Stomach (tissue), 9 donors: ENCODE measurements around the gene KRTDAP. TPM values are rescaled to one million over a fixed set of nuclear protein-coding genes. Genes with fewer than 3 reads are reported as not detected.
A peak's percentile ranks its signal among the peaks of the same experiment; 100 is the strongest.

ENCODE experiments used
- DNase-seq, 2 donors: peaks; one replicate each; pipeline versions ENCODE4 v3.0.0 to v3.0.0-alpha.2; 2013 to 2019
- H3K27ac ChIP-seq, 5 donors: fragments of 200-600 bp in 4 of 5; sonication (generic) in 4 of 5; one replicate each; pipeline ENCODE4 v1.5.1; 2013 to 2019; ENCODE audit warnings: mild to moderate bottlenecking in 1 of 5, moderate library complexity in 1 of 5
- H3K27me3 ChIP-seq, 3 donors: fragments of 200-600 bp; sonication (generic); one replicate each; pipeline ENCODE4 v1.5.1; 2017 to 2019; ENCODE audit warnings: mixed run types in 1 of 3
- H3K36me3 ChIP-seq, 4 donors: fragments of 200-600 bp; sonication (generic); 1 replicate in 3 of 4; 2 replicates in 1 of 4; pipeline ENCODE4 v1.5.1; 2016 to 2019
- H3K4me1 ChIP-seq, 4 donors: fragments of 200-600 bp; sonication (generic); one replicate each; pipeline ENCODE4 v1.5.1; 2016 to 2019
- H3K4me3 ChIP-seq, 4 donors: fragments of 200-600 bp; sonication (generic) in 3 of 4; one replicate each; pipeline ENCODE4 v1.5.1; 2016 to 2019; ENCODE audit warnings: mild to moderate bottlenecking in 1 of 4
- H3K9me3 ChIP-seq, 4 donors: fragments of 200-600 bp; sonication (generic); one replicate each; pipeline ENCODE4 v1.5.1; 2016 to 2019
- EP300 ChIP-seq: sonication (generic); formaldehyde crosslinking; IDR thresholded peaks from one replicate; pipeline ENCODE4 v1.6.1; 2017; ENCODE audit warnings: antibody characterized with exemption
- POLR2A ChIP-seq, 4 donors: fragments of 450-650 bp; IDR thresholded peaks; one replicate each; pipeline ENCODE4 v1.6.1; 2016; ENCODE audit warnings: antibody characterized with exemption in 4 of 4, control low read depth in 2 of 4, mild to moderate bottlenecking in 1 of 4, moderate library complexity in 1 of 4
- POLR2AphosphoS5 ChIP-seq, 3 donors: sonication (generic); formaldehyde crosslinking; IDR thresholded peaks; one replicate each; pipeline ENCODE4 v1.6.1; 2016; ENCODE audit warnings: antibody characterized with exemption in 3 of 3
- WGBS, 5 donors: extraction: QIAGEN DNeasy Blood & Tissue Kit in 3 of 5; methylation state at CpG; one replicate each; pipeline versions ENCODE4 v1.1.5 to v1.1.7; 2013 to 2018; 5-methylcytosine and 5-hydroxymethylcytosine counted together
- intact Hi-C: fragments of 100-400 bp; cut with DNase I; formaldehyde crosslinking; loops from one replicate; pipeline ENCODE4 v1.15.1; 2023; ENCODE audit warnings: low total_unique reads
- polyA plus RNA-seq, 3 donors: library from polyadenylated mRNA; stranded (reverse); fragments of 200-250 nt; gene quantifications; one replicate each; pipeline ENCODE4 v1.2.3, GENCODE V29; 2013
- total RNA-seq, 5 donors: library from RNA; depleted of rRNA; stranded (reverse); fragments of >200 nt; gene quantifications; one replicate each; pipeline versions ENCODE4 v1.1.0 to v1.2.3, GENCODE V29; 2014 to 2016
- TF ChIP-seq, protein P1 (sequence below), 7 experiments: fragments of 450-650 bp in 4 of 7; fragments of 200-600 bp in 3 of 7; sonication (generic) in 3 of 7; IDR thresholded peaks; one replicate each; pipeline ENCODE4 v1.5.1; 2016 to 2019; ENCODE audit warnings: antibody characterized with exemption in 7 of 7, control low read depth in 2 of 7, mild to moderate bottlenecking in 1 of 7
- donor health status: healthy with polysubstance abuse.
- donor health status: Bipolar disorder and iron deficiency.
- donor health status: healthy.

The KRTDAP gene
- total and polyA plus RNA-seq, 8 donors: 2.3 to 3.0 TPM; not detected in 6

DNA sequence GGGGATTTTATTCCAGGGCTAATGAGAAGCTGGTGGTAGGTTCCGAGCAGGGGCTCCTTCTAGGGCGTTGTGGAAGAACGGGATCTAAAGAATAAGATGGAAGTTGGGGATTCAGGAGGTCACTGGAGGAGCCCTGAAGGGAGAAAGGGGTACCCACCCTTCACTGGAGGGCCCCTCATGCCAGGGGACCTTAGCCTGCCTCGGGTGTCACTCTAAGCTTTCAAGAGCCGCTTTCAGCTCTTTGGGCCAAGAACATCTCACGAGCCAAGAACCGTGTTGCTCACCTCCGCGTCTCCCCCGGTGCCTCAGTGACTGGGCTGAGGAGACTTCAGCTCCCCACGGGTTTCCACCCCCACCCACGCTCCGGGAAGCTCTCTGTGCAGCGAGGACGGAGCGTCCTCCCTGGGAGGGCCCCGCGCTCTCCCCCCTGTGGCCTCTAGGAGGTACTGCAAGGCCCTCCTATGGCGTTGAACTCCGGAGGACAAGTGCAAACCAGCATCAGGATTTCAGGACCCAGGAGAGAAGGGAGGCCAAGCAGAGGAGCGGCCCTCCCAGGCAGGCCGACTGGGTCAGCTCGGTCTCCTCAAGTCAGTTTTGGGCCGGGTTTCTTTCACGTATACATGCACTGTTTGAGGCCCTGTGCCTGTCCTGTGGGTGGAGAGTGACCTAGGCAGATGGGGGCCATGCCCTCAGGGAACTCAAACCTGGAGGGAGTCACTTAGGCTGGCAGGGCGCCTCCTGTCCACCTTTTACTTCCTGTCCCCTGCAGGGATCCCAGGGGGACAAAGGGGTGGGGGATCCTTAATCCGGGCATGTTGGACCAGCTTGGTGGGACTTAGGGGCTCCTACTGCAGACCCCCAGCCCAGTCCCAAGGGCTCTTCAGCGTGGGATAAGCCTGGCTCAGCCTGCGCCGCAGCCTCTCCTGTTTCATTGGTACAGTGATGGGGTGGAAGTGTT, 5.1 kb upstream of the KRTDAP start:
- Histone ChIP-seq H3K27me3 (peaks cover 0 to 31% (median 0%) of the 10 kb centered on the region in 3 donors), H3K9me3 (no peaks in the 10 kb centered on the region), H3K4me1 (peaks cover 0 to 20% (median 8%) of the 10 kb centered on the region in 4 donors), H3K27ac (no peak overlapping the region), H3K36me3 (peaks cover 0 to 11% (median 0%) of the 10 kb centered on the region in 4 donors), H3K4me3 (no peak overlapping the region)
- intact Hi-C loops: no loop called here
- no peak for TF ChIP-seq POLR2A (IDR thresholded peaks at IDR 0.05)
- TF ChIP-seq, protein P1, sequence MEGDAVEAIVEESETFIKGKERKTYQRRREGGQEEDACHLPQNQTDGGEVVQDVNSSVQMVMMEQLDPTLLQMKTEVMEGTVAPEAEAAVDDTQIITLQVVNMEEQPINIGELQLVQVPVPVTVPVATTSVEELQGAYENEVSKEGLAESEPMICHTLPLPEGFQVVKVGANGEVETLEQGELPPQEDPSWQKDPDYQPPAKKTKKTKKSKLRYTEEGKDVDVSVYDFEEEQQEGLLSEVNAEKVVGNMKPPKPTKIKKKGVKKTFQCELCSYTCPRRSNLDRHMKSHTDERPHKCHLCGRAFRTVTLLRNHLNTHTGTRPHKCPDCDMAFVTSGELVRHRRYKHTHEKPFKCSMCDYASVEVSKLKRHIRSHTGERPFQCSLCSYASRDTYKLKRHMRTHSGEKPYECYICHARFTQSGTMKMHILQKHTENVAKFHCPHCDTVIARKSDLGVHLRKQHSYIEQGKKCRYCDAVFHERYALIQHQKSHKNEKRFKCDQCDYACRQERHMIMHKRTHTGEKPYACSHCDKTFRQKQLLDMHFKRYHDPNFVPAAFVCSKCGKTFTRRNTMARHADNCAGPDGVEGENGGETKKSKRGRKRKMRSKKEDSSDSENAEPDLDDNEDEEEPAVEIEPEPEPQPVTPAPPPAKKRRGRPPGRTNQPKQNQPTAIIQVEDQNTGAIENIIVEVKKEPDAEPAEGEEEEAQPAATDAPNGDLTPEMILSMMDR (IDR thresholded peaks at IDR 0.05): peak in 5 of 7 experiments; percentile 90 to 100 (median 97)
- no peak for TF ChIP-seq EP300
- peak in 1 of 3 donors; percentile 55 for TF ChIP-seq POLR2AphosphoS5 (IDR thresholded peaks at IDR 0.05)
- DNase-seq: peak; percentile 70 to 84
- 23 to 51% (median 26%) methylated on average over 13 to 30 of the region's 30 CpGs for WGBS, 5 donors

DNA sequence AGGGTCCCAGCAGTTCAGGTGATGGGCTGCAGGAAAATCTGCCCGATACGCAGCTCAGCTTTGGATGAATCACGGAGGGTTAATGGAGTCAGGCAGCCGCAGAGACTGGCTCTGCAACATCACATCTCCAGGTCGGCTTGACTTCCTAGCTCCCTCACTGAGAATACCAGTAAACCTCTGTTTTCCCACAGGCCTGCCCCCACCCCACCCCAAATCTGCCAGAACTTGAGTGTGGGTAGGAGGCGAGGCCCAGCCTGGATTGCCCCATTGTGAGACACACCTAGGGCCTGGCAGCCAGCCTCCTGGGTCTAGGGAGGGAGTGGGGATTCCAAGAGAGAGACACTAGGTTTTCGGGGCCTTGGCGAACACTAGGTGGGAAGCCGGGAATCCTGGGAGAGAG, 3.7 kb upstream of the KRTDAP start:
- intact Hi-C loops: no loop called here
- no peaks in the 10 kb centered on the region for H3K9me3 ChIP-seq
- 84 to 92% (median 87%) methylated on average over 8 to 9 of the region's 9 CpGs for WGBS, 5 donors
- H3K4me1 ChIP-seq: peaks cover 0 to 20% (median 8%) of the 10 kb centered on the region in 4 donors
- no peak for DNase-seq
- no peaks in the 10 kb centered on the region for H3K36me3 ChIP-seq
- H3K27me3 ChIP-seq: peaks cover 0 to 36% (median 0%) of the 10 kb centered on the region in 3 donors
- no peak overlapping the region for H3K4me3 ChIP-seq
- TF ChIP-seq, protein P1 (IDR thresholded peaks at IDR 0.05): no peak
- TF ChIP-seq POLR2A (IDR thresholded peaks at IDR 0.05): no peak
- TF ChIP-seq POLR2AphosphoS5 (IDR thresholded peaks at IDR 0.05): no peak
- TF ChIP-seq EP300: no peak
- H3K27ac ChIP-seq: no peak overlapping the region

DNA sequence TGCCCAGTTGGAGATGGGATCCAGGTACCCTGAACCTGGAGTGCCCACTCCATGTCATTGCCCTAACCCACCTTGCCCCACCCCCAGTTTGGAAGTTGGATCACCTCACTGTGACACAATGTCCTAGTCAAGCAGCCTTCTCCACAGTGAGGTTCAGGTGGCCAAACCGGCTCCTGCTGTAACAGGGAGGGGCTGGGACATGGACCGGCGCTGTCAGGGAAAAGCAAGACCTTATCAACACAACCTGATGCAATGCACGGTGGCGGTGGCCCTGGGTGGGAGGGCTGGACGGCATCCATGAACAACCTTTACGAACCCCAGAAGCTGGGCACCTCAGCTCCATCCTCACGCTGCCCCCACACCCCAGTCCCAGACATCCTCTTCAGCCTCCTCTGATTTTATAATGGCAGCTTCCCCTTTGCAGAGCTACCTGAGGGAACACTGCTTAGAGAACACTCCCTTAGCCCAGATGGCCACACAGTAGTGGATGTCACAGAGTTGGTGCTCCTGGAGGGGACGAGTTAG, 1.6 kb upstream of the KRTDAP start:
- Histone ChIP-seq H3K27ac (no peak overlapping the region), H3K4me1 (peaks cover 0 to 20% (median 8%) of the 10 kb centered on the region in 4 donors), H3K4me3 (no peak overlapping the region), H3K27me3 (peaks cover 0 to 36% (median 0%) of the 10 kb centered on the region in 3 donors), H3K9me3 (no peaks in the 10 kb centered on the region), H3K36me3 (no peaks in the 10 kb centered on the region)
- TF ChIP-seq POLR2AphosphoS5 (IDR thresholded peaks at IDR 0.05): no peak
- no peak for TF ChIP-seq EP300
- no peak for TF ChIP-seq POLR2A (IDR thresholded peaks at IDR 0.05)
- TF ChIP-seq, protein P1 (IDR thresholded peaks at IDR 0.05): no peak
- peak; percentile 56 to 71 for DNase-seq
- intact Hi-C loops: no loop called here
- WGBS, 5 donors: 36 to 67% (median 54%) methylated on average over 8 to 9 of the region's 9 CpGs

DNA sequence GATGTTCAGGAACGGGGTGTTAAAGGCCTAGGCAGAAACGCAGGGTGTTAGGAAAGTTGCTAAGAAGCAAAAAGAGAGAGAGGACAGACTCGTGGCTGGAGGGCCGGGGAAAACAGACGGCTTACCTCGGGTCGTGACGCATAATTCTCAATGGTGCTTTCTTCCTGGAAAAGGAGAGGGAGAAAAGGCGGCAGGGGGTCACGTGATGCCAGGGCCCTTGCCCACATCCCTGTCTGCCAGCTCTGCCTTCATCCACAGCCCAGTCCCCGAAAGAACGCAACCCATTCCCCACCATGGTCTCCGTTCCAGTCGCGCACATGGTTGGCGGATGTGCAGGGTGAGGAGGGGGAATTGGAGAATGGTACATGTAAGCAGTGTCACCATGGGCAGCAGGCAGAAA, 1.6 kb downstream of the KRTDAP start:
- Histone ChIP-seq H3K27me3 (peaks cover 0 to 24% (median 0%) of the 10 kb centered on the region in 3 donors), H3K36me3 (no peaks in the 10 kb centered on the region), H3K4me1 (peaks cover 6 to 18% (median 17%) of the 10 kb centered on the region in 4 donors), H3K4me3 (no peak overlapping the region), H3K9me3 (no peaks in the 10 kb centered on the region), H3K27ac (no peak overlapping the region)
- DNase-seq: no peak
- intact Hi-C loops: no loop called here
- 88 to 91% (median 90%) methylated on average over 16 of the region's 16 CpGs for WGBS, 5 donors
- TF ChIP-seq POLR2A (IDR thresholded peaks at IDR 0.05) (no peak), EP300 (no peak), POLR2AphosphoS5 (IDR thresholded peaks at IDR 0.05) (no peak)
- TF ChIP-seq, protein P1 (IDR thresholded peaks at IDR 0.05): no peak
